ENCODE measurements around the gene PTPRM. TPM values are rescaled to one million over a fixed set of nuclear protein-coding genes. Genes with fewer than 3 reads are reported as not detected.

The PTPRM gene
- total and polyA plus RNA-seq, 9 donors: 45.6 to 82.0 (median 56.9) TPM

GRCh38 chr18:8290913-8291312 lies 723.8 kb downstream of the PTPRM start:
- DNase-seq: no peak
- 76 to 83% (median 83%) methylated on average over 1 of the region's 1 CpG for WGBS, 3 donors
- H3K27ac ChIP-seq: no peak overlapping the region
- H3K4me1 ChIP-seq (ENCODE audit: insufficient read depth): peaks cover 2% of the 10 kb centered on the region
- intact Hi-C loops (cut with DNase I): no loop called here
- H3K36me3 ChIP-seq: no peaks in the 10 kb centered on the region
- no peaks in the 10 kb centered on the region for H3K9me3 ChIP-seq
- H3K27me3 ChIP-seq: no peaks in the 10 kb centered on the region
- no peak overlapping the region for H3K4me3 ChIP-seq
- TF ChIP-seq POLR2A (IDR thresholded peaks at IDR 0.05) (no peak), EP300 (IDR thresholded peaks at IDR 0.05) (no peak)
- TF ChIP-seq, protein P1, sequence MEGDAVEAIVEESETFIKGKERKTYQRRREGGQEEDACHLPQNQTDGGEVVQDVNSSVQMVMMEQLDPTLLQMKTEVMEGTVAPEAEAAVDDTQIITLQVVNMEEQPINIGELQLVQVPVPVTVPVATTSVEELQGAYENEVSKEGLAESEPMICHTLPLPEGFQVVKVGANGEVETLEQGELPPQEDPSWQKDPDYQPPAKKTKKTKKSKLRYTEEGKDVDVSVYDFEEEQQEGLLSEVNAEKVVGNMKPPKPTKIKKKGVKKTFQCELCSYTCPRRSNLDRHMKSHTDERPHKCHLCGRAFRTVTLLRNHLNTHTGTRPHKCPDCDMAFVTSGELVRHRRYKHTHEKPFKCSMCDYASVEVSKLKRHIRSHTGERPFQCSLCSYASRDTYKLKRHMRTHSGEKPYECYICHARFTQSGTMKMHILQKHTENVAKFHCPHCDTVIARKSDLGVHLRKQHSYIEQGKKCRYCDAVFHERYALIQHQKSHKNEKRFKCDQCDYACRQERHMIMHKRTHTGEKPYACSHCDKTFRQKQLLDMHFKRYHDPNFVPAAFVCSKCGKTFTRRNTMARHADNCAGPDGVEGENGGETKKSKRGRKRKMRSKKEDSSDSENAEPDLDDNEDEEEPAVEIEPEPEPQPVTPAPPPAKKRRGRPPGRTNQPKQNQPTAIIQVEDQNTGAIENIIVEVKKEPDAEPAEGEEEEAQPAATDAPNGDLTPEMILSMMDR (IDR thresholded peaks at IDR 0.05): no peak

- Histone ChIP-seq H3K36me3 (no peaks in the 10 kb centered on the region), H3K4me3 (no peak overlapping the region), H3K27me3 (no peaks in the 10 kb centered on the region), H3K9me3 (no peaks in the 10 kb centered on the region), H3K4me1 (ENCODE audit: insufficient read depth) (peaks cover 2% of the 10 kb centered on the region), H3K27ac (no peak overlapping the region)
- WGBS, 3 donors: 29 to 46% (median 40%) methylated on average over 2 of the region's 2 CpGs
- TF ChIP-seq POLR2A (IDR thresholded peaks at IDR 0.05): no peak
- TF ChIP-seq, protein P1 (IDR thresholded peaks at IDR 0.05): no peak
- no peak for TF ChIP-seq EP300 (IDR thresholded peaks at IDR 0.05)
- intact Hi-C loops (cut with DNase I): no loop called here
- DNase-seq: no peak
Measured at GRCh38 chr18:8293184-8293583, 726.1 kb downstream of the PTPRM start.

DNA sequence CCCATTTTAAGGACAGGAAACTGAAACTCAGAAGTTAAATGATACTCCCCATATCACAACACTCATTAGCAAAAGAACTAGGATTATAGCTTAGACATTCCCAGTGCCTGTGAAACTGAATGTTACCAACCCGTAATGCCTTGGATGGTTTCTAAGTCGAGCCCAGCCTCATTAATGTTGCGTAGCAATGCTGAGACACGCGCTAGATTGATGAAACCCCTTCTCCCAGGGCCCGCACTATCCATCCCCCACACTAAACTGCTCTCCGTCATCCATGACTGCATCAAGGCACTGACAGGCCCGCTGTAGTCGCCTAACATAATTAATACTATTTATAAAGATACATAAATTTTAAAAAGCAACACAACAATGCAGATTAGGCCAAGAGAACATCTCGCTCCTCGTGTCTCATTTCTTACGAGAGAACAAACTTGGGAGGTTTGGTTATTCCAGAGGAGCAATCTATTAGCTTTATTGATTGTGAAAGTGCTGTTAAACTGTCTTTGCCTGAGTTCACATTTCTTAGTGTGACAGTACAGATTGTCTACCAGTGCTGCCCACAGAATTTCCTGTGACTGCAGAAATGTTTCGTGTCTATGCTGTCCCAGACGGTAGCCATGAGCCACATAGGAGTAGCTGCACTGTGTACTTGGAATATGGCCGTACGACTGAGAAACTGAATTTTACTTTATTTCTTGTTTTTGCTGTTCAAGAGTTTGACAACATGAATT lies 729.9 kb downstream of the PTPRM start:
- no peaks in the 10 kb centered on the region for H3K27me3 ChIP-seq
- no peak for TF ChIP-seq EP300 (IDR thresholded peaks at IDR 0.05)
- TF ChIP-seq, protein P1 (IDR thresholded peaks at IDR 0.05): no peak
- no peak for TF ChIP-seq POLR2A (IDR thresholded peaks at IDR 0.05)
- WGBS, 3 donors: 83 to 90% (median 87%) methylated on average over 16 of the region's 16 CpGs
- no peaks in the 10 kb centered on the region for H3K36me3 ChIP-seq
- no peak for DNase-seq
- H3K4me1 ChIP-seq (ENCODE audit: insufficient read depth): peaks cover 2% of the 10 kb centered on the region
- intact Hi-C loops (cut with DNase I): no loop called here
- H3K27ac ChIP-seq: no peak overlapping the region
- no peak overlapping the region for H3K4me3 ChIP-seq
- no peaks in the 10 kb centered on the region for H3K9me3 ChIP-seq

- intact Hi-C loops (cut with DNase I): no loop called here
- no peaks in the 10 kb centered on the region for H3K36me3 ChIP-seq
- no peaks in the 10 kb centered on the region for H3K4me1 ChIP-seq (ENCODE audit: insufficient read depth)
- H3K9me3 ChIP-seq: no peaks in the 10 kb centered on the region
- 97% methylated on average over 2 of the region's 2 CpGs for WGBS, 3 donors
- no peak for DNase-seq
- TF ChIP-seq POLR2A (IDR thresholded peaks at IDR 0.05): no peak
- TF ChIP-seq EP300 (IDR thresholded peaks at IDR 0.05): no peak
- TF ChIP-seq, protein P1 (IDR thresholded peaks at IDR 0.05): no peak
- no peak overlapping the region for H3K4me3 ChIP-seq
- no peaks in the 10 kb centered on the region for H3K27me3 ChIP-seq
- H3K27ac ChIP-seq: no peak overlapping the region
Measured at GRCh38 chr18:8298186-8298585, 731.1 kb downstream of the PTPRM start.

All from ovary (tissue), 9 donors.